Measurements from ENCODE around the gene RALGPS2. TPM values are rescaled to one million over a fixed set of nuclear protein-coding genes. Genes with fewer than 3 reads are reported as not detected.

The RALGPS2 gene
- total and polyA plus RNA-seq, 2 of the 8 experiments (the other 6 are each of a cell fraction or from before 2014, with no cell fraction given), result 6.7 to 38.0 TPM

GRCh38 chr1:178821134-178821866, 96.3 kb downstream of the RALGPS2 start:
- Histone ChIP-seq H2BK5ac (ENCODE audit: low read depth, low read length) (no peak overlapping the region), H3K36me3 (ENCODE audit: control insufficient read depth in 2 of 4, insufficient read depth in 4 of 4, low read length in 3 of 4) (no peaks in the 10 kb centered on the region), H4K20me1 (replicated peaks in 1 of 2; ENCODE audit: control insufficient read depth in 1 of 2, insufficient read depth in 2 of 2, low read length in 2 of 2) (no peaks in the 10 kb centered on the region), H3K4me1 (replicated peaks in 1 of 4; ENCODE audit: control insufficient read depth in 3 of 4, insufficient read depth in 4 of 4, low read length in 3 of 4) (no peaks in the 10 kb centered on the region), H3K23ac (ENCODE audit: insufficient read length) (no peak overlapping the region), H3K79me1 (ENCODE audit: low read depth, low read length) (no peaks in the 10 kb centered on the region), H3K56ac (replicated peaks; ENCODE audit: insufficient read length, low read depth, low read length) (no peak overlapping the region), H3K23me2 (ENCODE audit: low read depth, low read length) (no peaks in the 10 kb centered on the region), H2BK120ac (replicated peaks; ENCODE audit: low read depth, low read length) (no peak overlapping the region), H3K79me2 (ENCODE audit: control insufficient read depth in 1 of 2, insufficient read depth in 2 of 2, low read length in 2 of 2) (no peaks in the 10 kb centered on the region), H3K4me3 (ENCODE audit: extremely low read depth in 1 of 4, insufficient read depth in 2 of 4, low read depth in 3 of 4, low read length in 4 of 4) (no peak overlapping the region), H4K5ac (ENCODE audit: insufficient read length, low read depth, low read length) (no peak overlapping the region), H2BK15ac (ENCODE audit: low read length) (no peak overlapping the region), H3K27me3 (replicated peaks in 1 of 4; ENCODE audit: control insufficient read depth in 3 of 4, extremely low read depth in 1 of 4, insufficient read depth in 3 of 4, low read length in 3 of 4) (no peaks in the 10 kb centered on the region), H4K8ac (ENCODE audit: extremely low read depth, insufficient read depth, low read length) (no peak overlapping the region), H4K91ac (replicated peaks; ENCODE audit: insufficient read length, low read length) (no peak overlapping the region), H2AK5ac (ENCODE audit: low read depth, low read length) (no peak overlapping the region), H3K18ac (ENCODE audit: extremely low read depth, low read length) (no peak overlapping the region), H3K27ac (ENCODE audit: low read depth, low read length) (no peak overlapping the region), H2BK20ac (ENCODE audit: low read length) (no peak overlapping the region), H2BK12ac (ENCODE audit: low read depth, low read length) (no peak overlapping the region), H3K14ac (ENCODE audit: insufficient read length) (no peak overlapping the region), H3K4me2 (ENCODE audit: insufficient read depth in 1 of 2, low read depth in 2 of 2, low read length in 2 of 2) (no peak overlapping the region), H3K4ac (replicated peaks; ENCODE audit: insufficient read length, low read depth, low read length) (no peak overlapping the region), H3K9ac (replicated peaks in 1 of 4; ENCODE audit: extremely low read depth in 1 of 4, low read depth in 3 of 4, low read length in 3 of 4) (no peak overlapping the region), H2AFZ (ENCODE audit: low read length) (no peak overlapping the region), H3K9me3 (ENCODE audit: insufficient read depth in 2 of 2, low read depth in 1 of 2, low read length in 1 of 2) (no peaks in the 10 kb centered on the region)
- no peak for FAIRE-seq
- CTCF ChIA-PET (ENCODE audit: partially characterized antibody), result no interaction called here
- TF ChIP-seq USF2 (IDR thresholded peaks at IDR 0.05; ENCODE audit: low read length) (no peak), CEBPB (IDR thresholded peaks at IDR 0.05; ENCODE audit: low read depth, low read length) (no peak), SP4 (IDR thresholded peaks at IDR 0.05; ENCODE audit: low read length) (no peak)
- POLR2A ChIA-PET (ENCODE audit: partially characterized antibody), result interaction anchor here (0.9 kb wide), 1 partner anchor 8 kb away, joined by 3 read pairs; no protein-coding TSS in a partner anchor
- 88% methylated on average over 1 of the region's 1 CpG; no CpG with 5 or more reads in 1 of the 2 experiments for WGBS, 2 experiments (ENCODE audit: extremely low coverage in 1 of 2, insufficient coverage in 1 of 2, insufficient read length in 1 of 2, insufficient replicate concordance in 2 of 2, low coverage in 1 of 2, low lambda C conversion rate in 2 of 2, missing lambda C conversion rate in 1 of 2)
- DNase-seq (ENCODE audit: low read depth in 1 of 2, low spot score in 2 of 2), result no peak
